Neural progenitor cell (in vitro differentiated cells): ENCODE data around the gene MOB2. TPM values are rescaled to one million over a fixed set of nuclear protein-coding genes. Genes with fewer than 3 reads are reported as not detected.

Experiments
- DNase-seq: peaks from one replicate; pipeline ENCODE4 v3.0.0-alpha.2; 2016; ENCODE audit warnings: low spot score
- H2AFZ ChIP-seq: fragments of 200-600 bp; sonication (generic); replicated peaks from 2 replicates; pipeline ENCODE4 v1.6.1; 2016; ENCODE audit warnings: antibody characterized with exemption
- H3F3A ChIP-seq: fragments of 200-600 bp; sonication (generic); 2 replicates; pipeline ENCODE4 v1.6.1; 2016; ENCODE audit warnings: antibody characterized with exemption, low read depth
- H3K27ac ChIP-seq: fragments of 200-600 bp; sonication (generic); 2 replicates; pipeline ENCODE4 v1.5.1; 2016; ENCODE audit warnings: mild to moderate bottlenecking
- H3K27me3 ChIP-seq: fragments of 200-600 bp; sonication (generic); 2 replicates; pipeline ENCODE4 v1.6.1; 2016; ENCODE audit warnings: mild to moderate bottlenecking, moderate library complexity
- H3K36me3 ChIP-seq: fragments of 200-600 bp; sonication (generic); 2 replicates; pipeline ENCODE4 v1.5.1; 2016
- H3K4me1 ChIP-seq: fragments of 200-600 bp; sonication (generic); 2 replicates; pipeline ENCODE4 v1.6.1; 2016; ENCODE audit warnings: mixed run types
- H3K4me2 ChIP-seq: fragments of 200-600 bp; sonication (generic); 2 replicates; pipeline ENCODE4 v1.6.1; 2016
- H3K4me3 ChIP-seq: fragments of 200-600 bp; sonication (generic); 2 replicates; pipeline ENCODE4 v1.5.1; 2016
- H3K79me2 ChIP-seq: fragments of 200-600 bp; sonication (generic); 2 replicates; pipeline ENCODE4 v1.6.1; 2016; ENCODE audit warnings: low read depth
- H3K9ac ChIP-seq: fragments of 200-600 bp; sonication (generic); 2 replicates; pipeline ENCODE4 v1.6.1; 2016
- H3K9me3 ChIP-seq: fragments of 200-600 bp; sonication (generic); 2 replicates; pipeline ENCODE4 v1.5.1; 2016; ENCODE audit warnings: low read depth
- H4K20me1 ChIP-seq: fragments of 200-600 bp; sonication (generic); 2 replicates; pipeline ENCODE4 v1.6.1; 2016; ENCODE audit warnings: low read depth
- H3K27ac Mint-ChIP-seq: 3 replicates; pipeline ENCODE4 v1.8.0; 2021; ENCODE audit warnings: mixed read lengths
- H3K27me3 Mint-ChIP-seq: 2 replicates; pipeline ENCODE4 v1.8.0; 2022; ENCODE audit warnings: low read depth, mild to moderate bottlenecking, inconsistent platforms, moderate library complexity, mixed read lengths; ENCODE audit not compliant: insufficient read depth
- H3K36me3 Mint-ChIP-seq: 3 replicates; pipeline ENCODE4 v1.8.0; 2021; ENCODE audit warnings: mixed read lengths
- H3K4me1 Mint-ChIP-seq: 3 replicates; pipeline ENCODE4 v1.8.0; 2021; ENCODE audit warnings: mixed read lengths
- H3K4me3 Mint-ChIP-seq: 3 replicates; pipeline ENCODE4 v1.8.0; 2021; ENCODE audit warnings: mild to moderate bottlenecking, moderate library complexity, mixed read lengths
- H3K9me3 Mint-ChIP-seq: 3 replicates; pipeline ENCODE4 v1.8.0; 2020; ENCODE audit warnings: mixed read lengths
- EZH2 ChIP-seq: fragments of 200-600 bp; sonication (generic); IDR thresholded peaks from 2 replicates; pipeline ENCODE4 v1.6.1; 2017; ENCODE audit warnings: antibody characterized with exemption, mild to moderate bottlenecking, moderate library complexity
- EZH2phosphoT487 ChIP-seq: fragments of 200-600 bp; sonication (generic); IDR thresholded peaks from 2 replicates; pipeline ENCODE4 v1.6.1; 2017; ENCODE audit warnings: antibody characterized with exemption
- total RNA-seq: library from RNA; depleted of rRNA; stranded (reverse); fragments of >200 nt; gene quantifications from 2 replicates; pipeline ENCODE4 v1.2.3, GENCODE V29; 2015; ENCODE audit warnings: low replicate concordance
- TF ChIP-seq, protein P1 (sequence below): fragments of 200-600 bp; sonication (generic); IDR thresholded peaks from 2 replicates; pipeline ENCODE4 v1.5.1; 2017; ENCODE audit warnings: antibody characterized with exemption, mild to moderate bottlenecking

Gene MOB2
- total RNA-seq, 1 donor from 2014 or later, result 8.0 TPM

DNA sequence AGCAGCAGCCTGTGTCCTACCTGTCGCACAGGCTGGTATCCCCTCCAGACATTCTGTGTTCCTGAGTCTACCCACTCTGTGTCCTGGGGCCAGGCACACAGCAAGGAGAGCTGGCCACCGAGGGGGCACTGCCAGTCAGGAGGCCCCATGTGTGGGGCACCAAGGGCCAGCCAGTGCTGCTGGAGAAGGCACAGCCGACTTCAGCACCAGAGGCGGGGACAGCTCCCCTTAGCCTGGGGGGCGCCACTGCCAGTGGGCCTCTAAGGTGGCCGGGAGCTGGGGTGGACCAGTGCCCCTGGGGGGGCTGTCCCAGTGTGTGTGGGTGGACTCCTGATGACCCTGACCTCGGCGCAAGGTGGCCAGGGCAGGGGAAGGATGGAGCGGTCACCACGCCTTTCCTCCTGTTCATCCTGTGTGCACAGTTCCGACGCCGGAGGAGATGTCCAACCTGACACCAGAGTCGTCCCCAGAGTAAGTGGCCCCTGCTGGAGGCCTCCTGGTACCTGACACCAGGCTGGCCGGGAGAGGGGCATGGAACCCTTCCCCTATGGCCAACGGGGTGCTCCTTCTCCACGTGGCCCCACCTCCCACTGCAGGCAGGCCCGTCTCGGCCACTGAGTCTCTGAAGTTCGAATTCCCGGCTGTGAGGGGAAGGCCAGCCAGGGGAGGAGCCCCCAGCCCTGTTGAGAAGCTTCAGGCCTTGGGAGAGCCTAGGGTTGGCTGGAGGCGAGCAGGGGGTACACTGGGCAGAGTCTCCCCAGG lies 35.4 kb downstream of the MOB2 start:
- no peak overlapping the region for H3K4me2 ChIP-seq
- H3K36me3 ChIP-seq, result no peaks in the 10 kb centered on the region
- Mint-ChIP-seq H3K9me3 (no peaks in the 10 kb centered on the region), H3K27me3 (no peaks in the 10 kb centered on the region), H3K4me3 (no peak overlapping the region), H3K4me1 (no peaks in the 10 kb centered on the region), H3K36me3 (no peaks in the 10 kb centered on the region), H3K27ac (no peak overlapping the region)
- H4K20me1 ChIP-seq, result peaks cover 13% of the 10 kb centered on the region
- H3K9me3 ChIP-seq, result no peaks in the 10 kb centered on the region
- H3F3A ChIP-seq, result no peaks in the 10 kb centered on the region
- no peaks in the 10 kb centered on the region for H3K27me3 ChIP-seq
- H2AFZ ChIP-seq, result no peak overlapping the region
- no peak for TF ChIP-seq EZH2
- TF ChIP-seq EZH2phosphoT487, result no peak
- TF ChIP-seq, protein P1, sequence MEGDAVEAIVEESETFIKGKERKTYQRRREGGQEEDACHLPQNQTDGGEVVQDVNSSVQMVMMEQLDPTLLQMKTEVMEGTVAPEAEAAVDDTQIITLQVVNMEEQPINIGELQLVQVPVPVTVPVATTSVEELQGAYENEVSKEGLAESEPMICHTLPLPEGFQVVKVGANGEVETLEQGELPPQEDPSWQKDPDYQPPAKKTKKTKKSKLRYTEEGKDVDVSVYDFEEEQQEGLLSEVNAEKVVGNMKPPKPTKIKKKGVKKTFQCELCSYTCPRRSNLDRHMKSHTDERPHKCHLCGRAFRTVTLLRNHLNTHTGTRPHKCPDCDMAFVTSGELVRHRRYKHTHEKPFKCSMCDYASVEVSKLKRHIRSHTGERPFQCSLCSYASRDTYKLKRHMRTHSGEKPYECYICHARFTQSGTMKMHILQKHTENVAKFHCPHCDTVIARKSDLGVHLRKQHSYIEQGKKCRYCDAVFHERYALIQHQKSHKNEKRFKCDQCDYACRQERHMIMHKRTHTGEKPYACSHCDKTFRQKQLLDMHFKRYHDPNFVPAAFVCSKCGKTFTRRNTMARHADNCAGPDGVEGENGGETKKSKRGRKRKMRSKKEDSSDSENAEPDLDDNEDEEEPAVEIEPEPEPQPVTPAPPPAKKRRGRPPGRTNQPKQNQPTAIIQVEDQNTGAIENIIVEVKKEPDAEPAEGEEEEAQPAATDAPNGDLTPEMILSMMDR, result no peak
- peaks cover 4% of the 10 kb centered on the region for H3K4me1 ChIP-seq
- no peak overlapping the region for H3K4me3 ChIP-seq
- H3K27ac ChIP-seq, result no peak overlapping the region
- DNase-seq, result peak; percentile 35
- H3K9ac ChIP-seq, result no peak overlapping the region
- no peaks in the 10 kb centered on the region for H3K79me2 ChIP-seq

DNA sequence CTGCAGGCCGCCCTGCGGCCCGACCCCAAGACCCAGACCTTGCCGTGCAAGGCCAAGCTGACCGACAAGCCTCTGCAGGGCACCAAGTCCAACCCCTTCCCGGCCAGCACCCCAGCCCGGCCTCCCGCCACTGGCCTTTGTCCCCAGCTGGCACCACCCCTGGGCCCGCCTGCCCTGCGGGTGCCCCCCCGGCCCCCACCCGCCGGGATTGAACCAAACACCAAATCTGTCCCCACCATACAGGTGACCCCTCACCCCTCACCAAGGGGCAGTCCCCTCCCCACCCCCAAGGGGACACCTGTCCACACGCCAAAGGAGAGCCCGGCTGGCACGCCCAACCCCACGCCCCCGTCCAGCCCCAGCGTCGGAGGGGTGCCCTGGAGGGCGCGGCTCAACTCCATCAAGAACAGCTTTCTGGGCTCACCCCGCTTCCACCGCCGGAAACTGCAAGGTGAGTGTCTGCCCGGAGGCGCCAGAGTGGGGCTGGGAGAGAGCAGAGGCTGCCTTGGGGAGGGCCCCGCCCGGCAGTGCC lies 36.2 kb downstream of the MOB2 start:
- Histone ChIP-seq H3K79me2 (no peaks in the 10 kb centered on the region), H3K27ac (no peak overlapping the region), H3K36me3 (no peaks in the 10 kb centered on the region), H3K4me1 (peaks cover 4% of the 10 kb centered on the region), H3K9ac (no peak overlapping the region), H3K27me3 (no peaks in the 10 kb centered on the region), H3K9me3 (no peaks in the 10 kb centered on the region), H3K4me3 (no peak overlapping the region), H3F3A (no peaks in the 10 kb centered on the region), H3K4me2 (no peak overlapping the region), H4K20me1 (peaks cover 13% of the 10 kb centered on the region), H2AFZ (no peak overlapping the region)
- Mint-ChIP-seq H3K9me3 (no peaks in the 10 kb centered on the region), H3K27ac (no peak overlapping the region), H3K4me1 (no peaks in the 10 kb centered on the region), H3K4me3 (no peak overlapping the region), H3K36me3 (no peaks in the 10 kb centered on the region), H3K27me3 (no peaks in the 10 kb centered on the region)
- TF ChIP-seq EZH2 (no peak), EZH2phosphoT487 (no peak)
- TF ChIP-seq, protein P1, result no peak
- no peak for DNase-seq

DNA sequence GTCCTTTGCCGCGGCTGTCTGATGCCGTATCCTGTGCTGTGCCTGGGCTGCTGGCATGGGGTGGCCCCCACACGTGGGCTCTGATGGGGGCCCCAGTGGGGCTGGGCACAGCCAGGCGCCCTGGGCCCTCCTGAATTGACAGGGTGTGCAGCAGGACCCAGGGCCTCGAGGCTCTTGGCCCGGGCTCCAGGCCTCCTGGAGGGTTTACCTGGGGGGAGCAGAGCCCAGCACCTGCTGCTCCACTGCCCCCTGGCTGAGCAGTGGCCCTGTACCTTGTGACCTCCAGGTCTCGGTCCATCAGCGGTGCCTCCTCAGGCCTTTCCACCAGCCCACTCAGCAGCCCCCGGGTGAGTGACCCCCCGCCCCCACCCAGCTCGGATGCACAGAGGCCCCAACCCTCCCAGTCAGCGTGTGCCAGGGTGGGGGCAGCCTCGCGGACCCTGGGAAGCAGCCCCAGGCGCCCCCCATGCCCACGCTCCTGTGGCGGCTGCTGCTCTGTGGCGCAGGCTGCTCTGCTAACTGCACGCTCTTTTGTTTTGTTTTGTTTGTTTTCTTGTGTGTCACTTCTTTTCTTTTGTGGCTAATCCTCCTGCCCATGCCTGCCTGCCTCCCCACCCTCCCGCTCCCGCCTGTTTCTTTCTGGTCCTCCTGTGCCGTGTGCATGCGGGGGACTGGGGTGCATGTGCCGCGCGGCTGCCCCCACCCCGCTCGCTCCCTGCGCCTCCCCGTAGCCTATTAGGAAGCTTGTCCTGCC lies 36.9 kb downstream of the MOB2 start:
- Histone ChIP-seq H3K9me3 (no peaks in the 10 kb centered on the region), H3K79me2 (no peaks in the 10 kb centered on the region), H3K27ac (peak overlapping the region; percentile 13), H2AFZ (no peak overlapping the region), H3K4me2 (no peak overlapping the region), H3K4me3 (no peak overlapping the region), H3K9ac (no peak overlapping the region), H4K20me1 (peaks cover 13% of the 10 kb centered on the region), H3K27me3 (no peaks in the 10 kb centered on the region), H3K36me3 (no peaks in the 10 kb centered on the region), H3K4me1 (peaks cover 4% of the 10 kb centered on the region), H3F3A (no peaks in the 10 kb centered on the region)
- H3K27me3 Mint-ChIP-seq, result no peaks in the 10 kb centered on the region
- no peaks in the 10 kb centered on the region for H3K9me3 Mint-ChIP-seq
- H3K4me3 Mint-ChIP-seq, result no peak overlapping the region
- no peaks in the 10 kb centered on the region for H3K36me3 Mint-ChIP-seq
- H3K4me1 Mint-ChIP-seq, result no peaks in the 10 kb centered on the region
- TF ChIP-seq EZH2, result no peak
- no peak for TF ChIP-seq EZH2phosphoT487
- TF ChIP-seq, protein P1, result no peak
- no peak overlapping the region for H3K27ac Mint-ChIP-seq
- DNase-seq, result peak; percentile 65
